Glomerular visceral epithelial cell (primary cell): ENCODE results near the gene DYRK2.
"Not testable (repeated sequence)": the region's sequence is repeated elsewhere in the genome, so short reads cannot be mapped to it uniquely, and the experiment has no call there.

Experiments used
- DNase-seq: peaks from one replicate; pipeline ENCODE4 v3.0.0-alpha.2; 2016; ENCODE audit errors: extremely low spot score

The DYRK2 gene

DNA sequence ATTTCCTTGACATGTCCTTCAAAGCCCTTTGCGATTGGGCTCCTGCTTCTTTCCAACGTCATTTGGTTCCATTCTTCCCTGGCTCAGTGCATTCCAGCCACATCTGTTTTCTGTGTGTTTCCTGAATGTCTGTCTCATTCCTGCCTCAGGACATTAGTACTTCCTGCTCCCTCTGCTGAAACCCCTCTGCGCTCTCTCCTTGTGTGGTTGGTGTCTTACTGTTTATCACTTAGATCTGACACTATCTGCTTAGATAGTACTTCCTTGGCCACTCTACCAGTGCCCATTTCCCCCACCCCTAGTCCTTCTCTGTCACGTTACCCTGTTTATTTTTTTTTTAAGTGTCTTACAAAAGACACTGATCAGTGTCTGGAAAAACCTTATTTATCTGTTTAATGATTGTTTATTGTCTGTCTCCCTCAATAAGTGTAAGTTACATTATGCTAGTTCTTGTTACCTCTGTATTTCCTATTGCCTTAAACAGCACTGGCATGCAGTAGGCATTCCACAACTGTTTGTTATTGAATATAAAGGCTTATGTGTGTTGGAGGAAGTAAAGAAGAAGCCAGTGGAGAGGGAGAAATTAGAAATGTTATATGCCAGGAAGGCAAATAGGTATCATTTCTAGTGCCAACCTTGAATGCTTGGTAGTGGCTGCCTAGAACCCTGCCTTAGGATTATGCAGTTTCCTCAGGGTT lies 21.5 kb downstream of the DYRK2 start:
- no peak for DNase-seq

- DNase-seq = no peak
Observed at GRCh38 chr12:67671419-67671818, 22.9 kb downstream of the DYRK2 start.

DNA sequence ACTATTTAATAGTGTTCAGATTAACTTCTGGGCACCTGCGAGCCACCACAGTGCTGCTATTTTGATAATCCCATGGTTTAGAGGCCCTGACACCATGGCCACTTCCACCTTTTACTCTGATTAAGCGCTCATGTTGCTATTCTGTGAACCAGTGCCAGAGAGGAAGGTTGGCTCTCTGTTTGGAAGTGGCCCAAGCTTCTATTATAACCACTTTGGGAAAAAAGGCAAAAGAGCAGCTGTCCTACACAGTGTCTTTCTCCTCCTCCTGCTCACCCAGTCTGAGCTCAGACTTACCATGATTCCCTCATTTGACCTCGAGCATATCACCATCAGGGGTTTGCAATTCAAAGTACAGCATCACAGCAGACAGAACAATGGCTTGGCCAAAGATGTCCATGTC lies 23.3 kb downstream of the DYRK2 start:
- no peak for DNase-seq

- not testable (repeated sequence) for DNase-seq
Observed at GRCh38 chr12:67672507-67672906, 24.0 kb downstream of the DYRK2 start.

GRCh38 chr12:67673509-67673908 lies 25.0 kb downstream of the DYRK2 start:
- DNase-seq = not testable (repeated sequence)

DNA sequence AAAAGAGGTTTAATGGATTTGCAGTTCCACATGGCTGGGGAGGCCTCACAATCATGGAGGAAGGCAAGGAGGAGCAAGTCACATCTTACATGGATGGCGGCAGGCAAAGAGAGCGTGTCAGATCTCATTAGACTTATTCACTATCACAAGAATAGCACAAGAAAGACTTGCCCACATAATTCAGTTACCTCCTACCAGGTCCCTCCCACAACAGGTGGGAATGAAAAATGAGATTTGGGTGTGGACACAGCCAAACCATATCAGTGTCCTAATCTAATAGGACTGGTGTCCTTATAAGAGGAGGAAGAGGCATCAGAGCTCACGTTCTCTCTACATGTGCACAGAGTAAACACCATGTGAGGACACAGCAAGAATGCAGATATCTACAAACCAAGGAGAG lies 25.9 kb downstream of the DYRK2 start:
- DNase-seq = no peak

GRCh38 chr12:67676624-67677023 lies 28.1 kb downstream of the DYRK2 start:
- no peak for DNase-seq

DNA sequence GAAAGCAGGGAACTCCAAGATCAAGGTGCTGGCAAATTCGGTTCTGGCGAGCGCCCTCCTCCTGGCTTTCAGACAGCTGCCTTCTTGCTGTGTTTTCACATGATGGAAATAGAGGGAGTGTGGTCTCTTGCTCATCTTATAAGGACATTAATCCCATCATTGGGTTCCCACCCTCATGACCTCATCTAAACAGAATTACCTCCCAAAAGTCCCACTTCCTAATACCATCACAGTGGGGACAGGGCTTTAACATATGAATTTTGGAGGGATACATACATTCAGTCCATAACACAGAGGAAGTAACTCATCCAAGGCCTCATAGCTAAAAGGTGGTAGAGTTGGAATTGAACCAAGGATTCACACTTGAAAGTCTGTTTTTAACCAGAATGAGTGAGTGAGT lies 28.6 kb downstream of the DYRK2 start:
- no peak for DNase-seq

- peak; percentile 75 for DNase-seq
Observed at GRCh38 chr12:67681105-67681778, 32.7 kb downstream of the DYRK2 start.

DNA sequence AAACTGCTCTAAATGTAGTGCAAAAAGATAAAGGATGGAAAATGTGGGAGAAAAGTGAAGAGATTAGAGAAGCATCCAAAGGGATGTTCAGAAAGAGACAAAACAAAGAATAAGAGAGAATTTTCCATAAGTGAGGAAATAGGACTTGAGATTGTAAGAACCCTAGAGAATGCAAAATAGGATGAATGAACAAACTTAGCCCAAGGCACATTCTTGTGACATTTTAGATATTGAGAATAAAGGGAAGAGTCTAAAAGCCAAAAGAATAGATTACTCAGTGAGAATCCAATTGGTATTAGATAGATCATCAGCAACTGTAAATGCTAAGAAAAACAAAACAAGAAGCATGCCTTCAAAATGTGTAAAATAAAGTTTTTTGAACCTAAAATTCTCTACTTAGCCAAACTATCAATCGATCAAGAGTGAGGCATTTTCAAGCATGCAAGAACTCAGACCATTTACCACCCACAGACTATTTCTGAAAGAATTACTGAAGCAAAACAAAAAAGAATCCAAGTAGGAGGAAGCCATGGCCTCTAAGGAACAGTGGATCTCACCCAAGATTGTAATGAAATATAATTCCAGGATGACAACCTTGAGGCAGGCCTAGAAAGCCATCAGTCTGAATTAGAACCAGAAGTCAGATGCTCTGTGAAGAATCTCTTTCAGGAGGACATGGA lies 33.5 kb downstream of the DYRK2 start:
- DNase-seq = no peak

GRCh38 chr12:67689385-67689784 lies 40.8 kb downstream of the DYRK2 start:
- no peak for DNase-seq

DNA sequence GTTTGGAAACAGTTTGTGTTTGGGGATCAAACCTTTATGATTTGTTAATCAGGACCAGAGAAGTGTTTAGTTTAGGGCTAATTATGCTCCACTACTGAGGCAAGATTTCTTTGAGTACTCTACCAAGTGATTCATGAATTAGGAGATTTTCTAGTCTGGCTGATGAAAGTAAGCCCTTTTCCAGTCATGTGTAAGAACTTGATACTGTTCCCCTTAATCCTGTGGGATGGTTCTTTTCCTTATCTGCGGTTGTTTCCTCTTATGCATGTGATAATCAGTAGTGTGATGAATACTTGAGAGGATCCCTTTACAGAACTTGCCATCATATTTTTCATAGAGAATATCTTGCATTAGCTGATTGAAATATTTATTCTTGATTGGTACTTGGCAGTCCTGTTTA lies 42.1 kb downstream of the DYRK2 start:
- DNase-seq = no peak

- no peak for DNase-seq
Observed at GRCh38 chr12:67691220-67691619, 42.7 kb downstream of the DYRK2 start.

- DNase-seq = no peak
Observed at GRCh38 chr12:67692135-67692534, 43.6 kb downstream of the DYRK2 start.

DNA sequence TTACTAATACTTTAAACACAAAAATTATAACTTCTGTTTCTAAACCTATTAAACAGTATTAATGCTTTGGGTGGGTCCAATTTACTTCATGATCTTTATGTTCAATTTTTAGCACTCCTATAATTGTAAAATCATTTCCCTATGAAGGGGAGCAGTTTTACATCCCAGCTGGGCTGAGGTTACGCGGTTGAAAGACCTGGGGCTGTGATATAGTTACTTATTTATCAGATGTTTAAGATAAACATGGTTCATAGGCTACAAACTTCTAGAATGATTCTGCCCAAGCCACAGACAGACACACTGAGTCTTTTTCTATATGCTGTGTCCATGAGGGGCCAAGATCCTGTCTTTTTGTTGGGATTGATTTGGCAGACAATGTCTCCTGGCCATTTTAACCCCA lies 44.4 kb downstream of the DYRK2 start:
- DNase-seq = peak; percentile 25

DNA sequence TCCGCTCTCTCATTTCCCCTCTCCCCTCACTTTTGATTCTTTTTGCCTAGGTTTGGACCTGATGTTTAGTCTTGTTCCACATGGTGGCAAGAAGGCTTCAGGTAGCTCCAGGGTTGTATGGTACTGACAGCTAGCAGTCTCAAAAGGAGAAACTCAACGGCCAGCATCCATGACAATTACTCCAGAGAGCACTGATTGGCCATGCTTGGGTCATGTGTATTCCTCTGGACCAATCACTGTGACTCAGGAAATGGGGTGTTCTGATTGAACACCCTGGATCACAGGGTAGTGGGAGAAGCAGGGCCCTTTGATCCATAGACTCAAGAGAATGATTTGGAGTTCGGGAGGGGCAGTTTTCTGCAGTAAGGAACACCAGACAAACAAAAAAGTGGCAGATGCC lies 45.3 kb downstream of the DYRK2 start:
- no peak for DNase-seq

DNA sequence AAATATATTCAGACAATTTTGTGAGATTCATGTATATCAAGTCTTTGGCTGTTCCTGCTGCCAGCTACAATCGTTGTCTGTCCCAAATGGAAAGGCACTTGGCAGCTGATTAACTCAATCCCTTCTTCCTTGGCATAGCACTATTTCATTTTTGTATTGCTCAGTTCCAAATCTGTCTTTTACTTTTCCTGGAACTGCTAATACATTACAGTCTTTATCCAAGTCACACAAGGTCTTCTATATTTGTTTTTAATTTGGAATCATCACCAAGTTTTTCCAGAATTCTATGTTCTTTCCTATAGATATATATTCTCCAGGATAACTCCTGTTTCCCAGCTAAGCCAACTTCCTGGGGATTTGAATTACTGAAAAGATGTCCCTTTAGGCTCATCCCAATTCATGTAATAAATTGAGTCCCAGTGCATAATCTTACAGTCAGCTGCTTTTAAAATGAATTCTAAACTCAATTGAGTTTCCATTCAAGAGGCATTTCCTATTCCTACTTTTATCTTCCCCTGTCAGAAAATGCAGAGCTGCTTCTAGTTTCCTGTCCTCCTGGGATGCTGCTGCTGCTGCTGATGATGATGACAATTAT lies 45.9 kb downstream of the DYRK2 start:
- no peak for DNase-seq

DNA sequence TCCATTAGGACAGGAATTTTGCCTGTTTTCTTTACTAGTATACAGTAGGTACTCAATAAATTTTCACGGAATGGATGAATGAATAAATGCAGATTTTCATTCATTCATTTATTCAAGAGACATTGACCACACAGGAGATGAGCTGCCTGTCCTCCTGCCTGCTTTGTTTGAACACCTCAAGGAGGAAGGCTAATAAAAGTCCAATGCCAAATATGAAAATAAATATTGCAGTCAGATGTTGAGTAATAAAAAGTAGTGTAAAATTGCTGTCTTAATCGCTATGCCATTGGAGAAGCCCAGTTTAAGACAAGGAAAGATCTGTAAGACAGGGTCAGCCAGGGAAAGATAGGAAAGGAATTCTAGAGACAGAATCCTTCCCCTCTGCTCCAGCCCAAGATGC lies 47.4 kb downstream of the DYRK2 start:
- DNase-seq = no peak

DNA sequence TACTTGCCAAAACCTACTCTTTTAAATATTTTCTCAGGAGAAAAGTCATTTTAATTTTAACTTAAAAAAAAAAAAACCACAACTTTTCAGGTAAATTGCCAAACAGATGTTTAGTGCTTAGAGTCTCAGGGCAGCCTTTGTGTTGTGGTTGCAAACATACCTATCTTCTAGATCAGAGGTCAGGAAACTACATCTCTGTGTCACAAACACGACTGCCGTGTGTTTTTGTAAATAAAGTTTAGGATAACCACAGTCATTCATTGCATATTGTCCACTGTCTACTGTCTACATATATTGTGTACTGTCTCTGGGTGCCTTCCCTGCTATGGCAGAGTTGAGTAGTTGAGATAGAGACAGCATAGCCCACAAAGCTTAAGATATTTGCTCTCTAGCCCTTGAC lies 48.9 kb downstream of the DYRK2 start:
- DNase-seq = no peak

DNA sequence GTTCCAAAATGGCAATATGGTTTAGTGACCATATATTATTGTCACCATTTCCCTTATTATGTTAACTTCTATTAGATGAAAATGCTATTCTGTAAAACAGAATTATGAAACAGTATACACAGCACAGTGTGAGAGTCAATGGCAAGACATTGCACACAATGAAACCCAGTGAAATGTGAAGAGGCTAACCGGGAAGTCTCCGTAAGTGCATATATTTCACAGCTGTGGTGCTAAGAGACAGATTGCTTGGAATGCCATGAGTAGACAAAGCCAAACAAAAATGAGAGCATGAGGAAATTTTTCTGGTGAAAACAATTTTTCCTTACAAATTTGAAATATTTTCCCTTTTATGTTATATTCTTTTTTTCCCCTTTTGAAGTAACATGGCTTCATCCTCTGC lies 49.4 kb downstream of the DYRK2 start:
- no peak for DNase-seq

DNA sequence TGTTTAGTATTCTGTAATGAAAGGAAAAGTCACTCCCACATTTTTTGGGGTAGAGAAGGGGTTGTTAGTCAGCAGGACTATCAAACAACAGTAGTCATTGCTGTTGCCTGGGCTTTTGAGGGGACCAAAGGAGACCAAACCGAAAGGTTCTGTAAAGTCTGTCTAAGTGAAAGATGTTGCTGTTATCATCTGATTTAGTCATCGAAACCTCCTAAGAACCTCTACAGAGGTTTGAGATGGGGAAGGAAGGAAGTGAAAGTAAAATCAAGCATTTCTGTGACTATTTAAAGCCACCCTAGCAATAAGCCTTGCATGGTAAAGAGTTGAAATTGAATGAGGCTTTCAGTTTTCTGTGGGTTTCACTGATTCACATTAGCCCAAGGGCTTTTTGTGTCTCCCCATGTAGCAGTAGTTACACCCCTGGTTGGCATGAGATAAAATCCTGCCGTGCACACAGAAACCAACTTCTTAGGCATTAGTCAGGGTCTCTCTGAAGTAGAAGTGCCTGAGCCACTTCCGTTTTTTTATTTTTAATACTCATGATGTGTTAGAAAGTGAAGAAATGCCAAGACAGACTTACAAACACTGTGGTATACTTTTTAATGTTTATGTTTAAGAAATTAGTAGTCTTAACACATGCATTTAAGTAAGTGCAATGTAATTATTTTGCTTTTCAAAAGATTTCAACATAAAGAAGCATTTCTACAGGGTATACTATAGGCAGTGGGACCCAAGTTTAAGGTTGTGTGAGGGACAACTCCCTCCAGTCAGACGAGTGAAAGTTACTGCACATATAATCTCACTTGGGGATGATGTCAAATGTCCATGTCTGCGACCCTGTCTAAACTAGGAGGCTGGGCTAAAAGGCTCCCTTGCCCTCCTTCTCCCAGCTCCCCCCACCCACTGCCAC lies 50.4 kb downstream of the DYRK2 start:
- DNase-seq = no peak

DNA sequence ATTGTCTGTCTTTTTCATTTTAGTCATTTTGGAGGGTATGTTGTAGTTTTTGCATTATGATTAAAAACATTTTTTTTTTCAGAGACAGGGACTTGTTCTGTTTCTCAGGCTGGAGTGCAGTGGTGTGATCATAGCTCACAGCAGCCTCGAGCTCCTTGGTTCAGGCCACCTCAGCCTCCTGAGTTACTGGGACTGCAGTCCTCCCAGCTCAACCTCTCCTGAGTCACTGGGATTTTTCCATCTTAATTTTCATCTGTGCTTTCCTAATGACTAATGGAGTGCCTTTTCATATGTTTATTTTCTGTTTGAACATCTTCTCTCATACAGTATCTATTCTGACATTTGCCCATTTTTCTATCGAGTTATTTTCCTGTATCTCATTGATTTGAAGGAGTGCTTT lies 52.6 kb downstream of the DYRK2 start:
- no peak for DNase-seq
